Loucy (cell line): ENCODE results near the gene MUC12.

ENCODE experiments used
- H2AFZ ChIP-seq: fragments of 200-600 bp; sonication (generic); 2 replicates; pipeline ENCODE4 v1.6.0; 2016; ENCODE audit warnings: antibody characterized with exemption, mild to moderate bottlenecking, low read length, moderate library complexity
- H3F3A ChIP-seq: fragments of 200-600 bp; 2 replicates; pipeline ENCODE4 v1.6.0; 2016; ENCODE audit warnings: antibody characterized with exemption, low read depth, mild to moderate bottlenecking
- H3K27me3 ChIP-seq: fragments of 200-600 bp; sonication (generic); 2 replicates; pipeline ENCODE4 v1.6.1; 2014; ENCODE audit warnings: low read length, mild to moderate bottlenecking; ENCODE audit not compliant: insufficient read depth, poor library complexity, severe bottlenecking
- H3K36me3 ChIP-seq: fragments of 200-600 bp; sonication (generic); 2 replicates; pipeline ENCODE4 v1.6.1; 2016; ENCODE audit warnings: low read length; ENCODE audit not compliant: insufficient read depth
- H3K4me1 ChIP-seq: fragments of 200-600 bp; sonication (generic); 2 replicates; pipeline ENCODE4 v1.5.1; 2014; ENCODE audit warnings: low read length, mild to moderate bottlenecking; ENCODE audit not compliant: insufficient read depth, poor library complexity, severe bottlenecking
- H3K4me2 ChIP-seq: fragments of 200-600 bp; sonication (generic); 2 replicates; pipeline ENCODE4 v1.6.0; 2014; ENCODE audit warnings: antibody characterized with exemption, low read length, low read depth, mild to moderate bottlenecking; ENCODE audit not compliant: poor library complexity, severe bottlenecking
- H3K4me3 ChIP-seq: fragments of 200-600 bp; sonication (generic); 2 replicates; pipeline ENCODE4 v1.5.1; 2014; ENCODE audit warnings: low read length, mild to moderate bottlenecking, mixed read lengths; ENCODE audit not compliant: poor library complexity, severe bottlenecking
- H3K79me2 ChIP-seq: fragments of 200-600 bp; sonication (generic); 2 replicates; pipeline ENCODE4 v1.6.1; 2014; ENCODE audit warnings: low read length; ENCODE audit not compliant: insufficient read depth
- H3K9ac ChIP-seq: fragments of 200-600 bp; sonication (generic); 2 replicates; pipeline ENCODE4 v1.6.0; 2014; ENCODE audit warnings: mild to moderate bottlenecking, low read depth, low read length, moderate library complexity; ENCODE audit not compliant: poor library complexity, severe bottlenecking
- H3K9me2 ChIP-seq: fragments of 200-600 bp; sonication (generic); replicated peaks from 2 replicates; pipeline ENCODE4 v1.6.1; 2016; ENCODE audit warnings: low read depth, low read length, mixed read lengths
- H3K9me3 ChIP-seq: fragments of 200-600 bp; sonication (generic); 2 replicates; pipeline ENCODE4 v1.6.1; 2014; ENCODE audit warnings: mild to moderate bottlenecking, antibody characterized with exemption, low read length, low read depth; ENCODE audit not compliant: insufficient read depth
- H4K20me1 ChIP-seq: fragments of 200-600 bp; sonication (generic); 2 replicates; pipeline ENCODE4 v1.6.0; 2014; ENCODE audit warnings: antibody characterized with exemption, low read length, mild to moderate bottlenecking; ENCODE audit not compliant: insufficient read depth, poor library complexity, severe bottlenecking
- EZH2phosphoT487 ChIP-seq: fragments of 200-600 bp; IDR thresholded peaks from 2 replicates; pipeline ENCODE4 v1.6.1; 2018; ENCODE audit warnings: antibody characterized with exemption, mild to moderate bottlenecking, moderate library complexity, borderline replicate concordance
- TF ChIP-seq, protein P1 (sequence below): fragments of 200-600 bp; sonication (generic); conservative IDR thresholded peaks from 2 replicates; pipeline ENCODE4 v1.5.1; 2014; ENCODE audit warnings: mild to moderate bottlenecking, antibody characterized with exemption, low read length

Gene MUC12

DNA sequence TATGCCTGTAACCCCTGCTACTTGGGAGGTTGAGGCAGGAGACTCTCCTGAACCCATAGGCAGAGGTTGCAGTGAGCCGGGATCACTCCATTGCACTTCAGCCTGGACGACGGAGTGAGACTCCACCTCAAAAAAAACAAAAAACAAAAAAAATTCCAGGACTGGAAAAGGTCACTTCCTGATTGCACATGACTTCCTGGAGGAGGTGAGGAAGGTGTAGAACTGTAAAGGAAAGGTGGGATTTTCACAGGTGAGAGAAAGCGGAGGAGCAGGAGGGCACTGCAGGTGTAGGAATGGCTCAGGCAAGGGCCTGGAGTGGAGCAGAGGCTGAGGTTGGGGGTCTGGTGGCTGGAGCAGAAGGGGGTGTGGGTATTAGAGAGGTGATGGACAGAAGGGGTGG lies 23.3 kb upstream of the MUC12 start:
- Histone ChIP-seq H3F3A (no peaks in the 10 kb centered on the region), H3K36me3 (no peaks in the 10 kb centered on the region), H3K4me2 (no peak overlapping the region), H3K4me3 (no peak overlapping the region), H4K20me1 (no peaks in the 10 kb centered on the region), H3K4me1 (no peaks in the 10 kb centered on the region), H3K9me3 (no peaks in the 10 kb centered on the region), H2AFZ (no peak overlapping the region), H3K79me2 (no peaks in the 10 kb centered on the region), H3K9me2 (no peaks in the 10 kb centered on the region), H3K27me3 (no peaks in the 10 kb centered on the region), H3K9ac (no peak overlapping the region)
- TF ChIP-seq, protein P1, sequence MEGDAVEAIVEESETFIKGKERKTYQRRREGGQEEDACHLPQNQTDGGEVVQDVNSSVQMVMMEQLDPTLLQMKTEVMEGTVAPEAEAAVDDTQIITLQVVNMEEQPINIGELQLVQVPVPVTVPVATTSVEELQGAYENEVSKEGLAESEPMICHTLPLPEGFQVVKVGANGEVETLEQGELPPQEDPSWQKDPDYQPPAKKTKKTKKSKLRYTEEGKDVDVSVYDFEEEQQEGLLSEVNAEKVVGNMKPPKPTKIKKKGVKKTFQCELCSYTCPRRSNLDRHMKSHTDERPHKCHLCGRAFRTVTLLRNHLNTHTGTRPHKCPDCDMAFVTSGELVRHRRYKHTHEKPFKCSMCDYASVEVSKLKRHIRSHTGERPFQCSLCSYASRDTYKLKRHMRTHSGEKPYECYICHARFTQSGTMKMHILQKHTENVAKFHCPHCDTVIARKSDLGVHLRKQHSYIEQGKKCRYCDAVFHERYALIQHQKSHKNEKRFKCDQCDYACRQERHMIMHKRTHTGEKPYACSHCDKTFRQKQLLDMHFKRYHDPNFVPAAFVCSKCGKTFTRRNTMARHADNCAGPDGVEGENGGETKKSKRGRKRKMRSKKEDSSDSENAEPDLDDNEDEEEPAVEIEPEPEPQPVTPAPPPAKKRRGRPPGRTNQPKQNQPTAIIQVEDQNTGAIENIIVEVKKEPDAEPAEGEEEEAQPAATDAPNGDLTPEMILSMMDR: no peak
- TF ChIP-seq EZH2phosphoT487: no peak

DNA sequence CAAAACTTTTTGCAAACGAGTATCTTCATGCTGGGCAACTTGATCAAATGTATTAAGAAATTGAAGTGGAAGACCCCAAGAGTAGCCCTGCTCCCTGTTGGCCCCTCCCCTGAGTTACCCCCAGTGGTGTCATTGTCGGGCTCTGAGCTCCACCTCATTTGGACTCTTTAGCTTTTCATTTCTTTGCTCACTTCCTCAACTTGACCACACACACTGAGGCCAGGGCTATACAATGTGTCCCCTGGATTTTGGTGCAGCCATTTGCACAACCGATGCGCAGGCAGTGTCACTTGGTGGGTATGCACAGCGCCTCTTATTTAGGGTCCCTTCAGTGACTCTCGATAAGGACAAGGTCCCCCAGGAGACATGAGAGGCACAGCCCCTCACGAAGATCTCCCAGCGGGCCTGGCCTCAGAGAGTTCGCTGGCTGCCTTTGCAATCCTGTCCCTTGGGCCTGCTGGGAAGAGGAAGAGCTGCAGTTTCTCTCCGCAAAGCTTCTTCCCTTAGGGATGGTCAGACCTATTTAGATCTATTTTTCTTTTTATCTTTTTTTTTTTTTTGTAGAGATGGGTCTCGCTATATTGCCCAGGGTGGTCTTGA lies 22.5 kb upstream of the MUC12 start:
- no peak overlapping the region for H3K4me3 ChIP-seq
- H3F3A ChIP-seq: no peaks in the 10 kb centered on the region
- H3K9me3 ChIP-seq: no peaks in the 10 kb centered on the region
- H4K20me1 ChIP-seq: no peaks in the 10 kb centered on the region
- H3K36me3 ChIP-seq: no peaks in the 10 kb centered on the region
- no peak overlapping the region for H3K9ac ChIP-seq
- no peaks in the 10 kb centered on the region for H3K9me2 ChIP-seq
- no peaks in the 10 kb centered on the region for H3K4me1 ChIP-seq
- no peak overlapping the region for H2AFZ ChIP-seq
- H3K79me2 ChIP-seq: no peaks in the 10 kb centered on the region
- no peak overlapping the region for H3K4me2 ChIP-seq
- H3K27me3 ChIP-seq: no peaks in the 10 kb centered on the region
- TF ChIP-seq, protein P1: no peak
- TF ChIP-seq EZH2phosphoT487: no peak

DNA sequence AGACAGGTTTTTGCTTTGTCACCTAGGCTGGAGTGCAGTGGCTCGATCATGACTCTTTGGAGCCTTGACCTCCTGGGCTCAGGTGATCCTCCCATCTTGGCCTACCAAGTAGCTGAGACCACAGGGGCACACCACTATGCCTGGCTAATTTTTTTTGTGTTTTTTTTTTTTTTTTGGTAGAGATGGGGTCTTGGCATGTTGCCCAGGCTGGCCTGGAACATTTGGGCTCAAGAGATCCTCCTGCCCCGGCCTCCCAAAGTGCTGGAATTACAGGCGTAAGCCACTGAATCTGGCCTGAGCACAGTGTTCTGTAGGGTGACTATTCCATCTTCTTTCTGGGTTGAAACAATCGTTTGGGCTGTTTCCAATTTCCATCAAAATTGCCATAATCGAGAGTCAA lies 21.6 kb upstream of the MUC12 start:
- H3K9me3 ChIP-seq: no peaks in the 10 kb centered on the region
- H3K36me3 ChIP-seq: no peaks in the 10 kb centered on the region
- H3K4me3 ChIP-seq: no peak overlapping the region
- H4K20me1 ChIP-seq: no peaks in the 10 kb centered on the region
- TF ChIP-seq EZH2phosphoT487: no peak
- TF ChIP-seq, protein P1: no peak
- H3K27me3 ChIP-seq: no peaks in the 10 kb centered on the region
- no peak overlapping the region for H2AFZ ChIP-seq
- H3K9ac ChIP-seq: no peak overlapping the region
- no peaks in the 10 kb centered on the region for H3F3A ChIP-seq
- H3K9me2 ChIP-seq: no peaks in the 10 kb centered on the region
- no peak overlapping the region for H3K4me2 ChIP-seq
- no peaks in the 10 kb centered on the region for H3K4me1 ChIP-seq
- H3K79me2 ChIP-seq: no peaks in the 10 kb centered on the region
